Erythroblast (primary cell): Measurements from ENCODE around the gene ZFYVE21.

Experiments used
- DNase-seq, 2 experiments: peaks; one replicate each; lab custom pipeline; 2025; lab: John Stamatoyannopoulos, UW
- GATA1 ChIP-seq: IDR thresholded peaks from 2 replicates; pipeline ENCODE4 v1.6.1; 2011; ENCODE audit warnings: low read depth, mild to moderate bottlenecking, control low read depth, low read length, moderate library complexity
- POLR2A ChIP-seq: IDR thresholded peaks from 2 replicates; pipeline ENCODE4 v1.6.1; 2011; ENCODE audit warnings: mild to moderate bottlenecking, low read length

The ZFYVE21 gene

DNA sequence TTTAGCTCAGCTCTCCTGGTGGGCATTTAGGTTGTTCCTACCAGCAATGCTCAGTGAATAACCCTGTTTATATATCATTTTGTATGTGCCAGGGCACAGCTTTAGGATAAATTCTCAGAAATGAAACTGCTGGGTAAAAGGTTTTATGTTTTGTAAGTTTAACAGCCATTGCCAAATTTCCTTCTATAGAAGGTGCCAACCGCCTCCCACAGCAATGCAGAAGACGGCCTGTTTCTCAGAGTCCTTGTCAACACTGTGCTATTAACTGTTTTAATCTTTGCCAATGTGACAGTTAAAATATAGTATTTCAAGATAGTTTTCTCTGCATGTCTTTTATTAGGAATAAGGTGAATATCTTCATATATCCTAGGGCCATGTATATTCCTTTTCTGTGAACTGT lies 66.8 kb downstream of the ZFYVE21 start:
- DNase-seq = no peak
- TF ChIP-seq GATA1 (no peak), POLR2A (no peak)
